T-helper 2 cell (primary cell): ENCODE data around the gene ZNF469.

Experiments used
- DNase-seq, 5 experiments: peaks; one replicate each; pipeline versions ENCODE4 v3.0.0 to v3.0.0-alpha.2; 2012 to 2022
- total RNA-seq, 2 donors: gene quantifications; one replicate each; lab custom pipeline; 2026; lab: John Stamatoyannopoulos, UW

Gene ZNF469, protein sequence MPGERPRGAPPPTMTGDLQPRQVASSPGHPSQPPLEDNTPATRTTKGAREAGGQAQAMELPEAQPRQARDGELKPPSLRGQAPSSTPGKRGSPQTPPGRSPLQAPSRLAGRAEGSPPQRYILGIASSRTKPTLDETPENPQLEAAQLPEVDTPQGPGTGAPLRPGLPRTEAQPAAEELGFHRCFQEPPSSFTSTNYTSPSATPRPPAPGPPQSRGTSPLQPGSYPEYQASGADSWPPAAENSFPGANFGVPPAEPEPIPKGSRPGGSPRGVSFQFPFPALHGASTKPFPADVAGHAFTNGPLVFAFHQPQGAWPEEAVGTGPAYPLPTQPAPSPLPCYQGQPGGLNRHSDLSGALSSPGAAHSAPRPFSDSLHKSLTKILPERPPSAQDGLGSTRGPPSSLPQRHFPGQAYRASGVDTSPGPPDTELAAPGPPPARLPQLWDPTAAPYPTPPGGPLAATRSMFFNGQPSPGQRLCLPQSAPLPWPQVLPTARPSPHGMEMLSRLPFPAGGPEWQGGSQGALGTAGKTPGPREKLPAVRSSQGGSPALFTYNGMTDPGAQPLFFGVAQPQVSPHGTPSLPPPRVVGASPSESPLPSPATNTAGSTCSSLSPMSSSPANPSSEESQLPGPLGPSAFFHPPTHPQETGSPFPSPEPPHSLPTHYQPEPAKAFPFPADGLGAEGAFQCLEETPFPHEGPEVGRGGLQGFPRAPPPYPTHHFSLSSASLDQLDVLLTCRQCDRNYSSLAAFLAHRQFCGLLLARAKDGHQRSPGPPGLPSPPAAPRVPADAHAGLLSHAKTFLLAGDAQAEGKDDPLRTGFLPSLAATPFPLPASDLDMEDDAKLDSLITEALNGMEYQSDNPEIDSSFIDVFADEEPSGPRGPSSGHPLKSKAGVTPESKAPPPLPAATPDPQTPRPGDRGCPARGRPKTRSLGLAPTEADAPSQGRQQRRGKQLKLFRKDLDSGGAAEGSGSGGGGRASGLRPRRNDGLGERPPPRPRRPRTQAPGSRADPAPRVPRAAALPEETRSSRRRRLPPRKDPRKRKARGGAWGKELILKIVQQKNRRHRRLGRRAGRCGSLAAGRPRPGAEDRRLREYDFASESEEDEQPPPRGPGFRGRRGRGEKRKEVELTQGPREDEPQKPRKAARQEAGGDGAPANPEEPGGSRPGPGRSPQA (N-terminal part only)
- total RNA-seq, result 1.2 to 1.6 reads per million in 2 donors

DNA sequence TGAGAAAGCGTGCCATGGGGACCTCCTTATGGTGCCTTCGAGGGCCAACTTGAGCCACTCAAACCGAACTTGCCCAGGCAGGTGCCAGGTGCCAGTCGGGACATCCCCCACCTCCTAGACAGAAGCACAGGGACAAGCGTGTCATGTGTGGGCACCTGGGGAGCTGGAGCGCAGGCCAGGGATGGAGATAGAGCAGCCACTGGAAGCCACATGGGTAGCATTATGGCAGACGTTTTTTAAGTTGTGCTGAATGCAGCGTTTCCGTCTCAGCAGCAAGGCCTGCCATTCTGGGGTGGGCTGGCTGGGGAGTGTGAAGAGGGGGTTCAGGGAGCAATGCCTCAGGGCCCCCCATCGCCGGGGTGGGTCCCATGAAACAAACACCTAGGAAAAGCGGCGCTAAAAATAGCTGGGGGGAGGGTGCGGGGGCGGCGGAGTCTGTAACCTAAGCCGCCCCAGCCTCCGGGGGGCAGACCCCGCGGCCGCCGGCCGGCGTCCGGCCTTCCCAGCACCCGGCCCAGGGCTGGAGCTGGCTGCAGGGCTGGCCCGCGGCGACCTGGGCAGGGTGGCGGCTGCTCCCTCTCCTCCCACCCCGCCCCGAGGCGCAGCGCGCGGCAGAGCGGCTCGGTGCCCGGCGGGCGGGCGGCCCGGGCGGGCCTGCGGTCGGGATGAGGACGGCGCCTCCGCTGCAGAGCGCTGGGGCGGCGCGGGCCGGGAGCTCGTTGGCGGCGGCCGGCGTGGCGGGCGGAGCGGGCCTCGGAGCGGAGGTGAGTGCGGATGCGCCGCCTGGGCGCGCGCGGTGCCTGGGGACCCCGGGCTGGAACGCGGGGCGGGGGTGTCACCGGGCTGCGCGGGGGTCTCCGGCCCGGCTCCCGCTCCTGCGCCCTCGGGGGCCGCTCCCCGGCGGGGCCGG, at the start of gene ZNF469:
TSS of gene ZNF469 (plus strand) at position 469 of the 910 bp plus-strand sequence. CDS start 44,512 bp downstream, outside the sequence.
- DNase-seq, result no peak

DNA sequence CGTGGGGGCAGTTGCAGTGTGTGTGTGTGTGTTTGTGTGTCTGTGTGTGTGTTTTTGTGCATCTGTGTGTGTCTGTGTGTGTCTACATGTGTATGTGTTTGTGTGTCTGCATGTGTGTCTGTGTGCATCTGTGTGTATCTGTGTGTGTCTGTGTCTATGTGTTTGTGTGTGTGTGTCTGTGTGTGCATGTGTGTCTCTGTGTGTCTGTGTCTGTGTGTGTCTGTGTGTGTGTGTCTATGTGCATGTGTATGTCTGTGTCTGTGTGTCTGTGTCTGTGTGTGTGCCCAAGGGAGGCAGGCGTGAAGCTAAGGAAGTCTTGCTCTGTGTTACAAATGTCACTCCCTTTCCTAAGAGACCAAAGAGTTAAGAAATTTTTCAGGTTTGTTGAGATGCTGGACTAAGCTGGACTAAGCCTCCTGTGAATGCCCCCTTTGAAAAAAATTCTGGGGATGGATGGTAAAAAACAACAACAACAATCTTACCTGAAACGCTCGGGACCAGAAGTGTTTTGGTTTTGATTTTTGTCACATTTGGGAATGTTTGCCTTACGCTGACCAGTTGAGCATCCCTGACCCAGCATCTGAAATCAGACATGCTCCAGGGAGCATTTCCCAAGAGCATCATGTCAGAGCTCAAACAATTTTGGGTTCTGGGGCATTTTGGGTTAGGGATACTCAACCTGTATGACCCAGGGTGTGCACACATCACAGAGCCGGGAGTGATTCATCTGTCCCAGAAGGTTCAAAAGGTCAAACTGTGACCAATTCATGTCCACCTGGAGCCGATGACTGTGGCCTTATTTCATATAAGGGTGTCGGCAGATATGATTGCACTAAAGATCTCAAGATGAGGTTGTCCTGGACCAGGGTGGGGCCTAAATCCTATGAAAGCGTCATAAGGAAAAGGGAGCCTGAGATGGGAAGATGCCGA, 48.6 kb upstream of the ZNF469 start:
- no peak for DNase-seq

DNA sequence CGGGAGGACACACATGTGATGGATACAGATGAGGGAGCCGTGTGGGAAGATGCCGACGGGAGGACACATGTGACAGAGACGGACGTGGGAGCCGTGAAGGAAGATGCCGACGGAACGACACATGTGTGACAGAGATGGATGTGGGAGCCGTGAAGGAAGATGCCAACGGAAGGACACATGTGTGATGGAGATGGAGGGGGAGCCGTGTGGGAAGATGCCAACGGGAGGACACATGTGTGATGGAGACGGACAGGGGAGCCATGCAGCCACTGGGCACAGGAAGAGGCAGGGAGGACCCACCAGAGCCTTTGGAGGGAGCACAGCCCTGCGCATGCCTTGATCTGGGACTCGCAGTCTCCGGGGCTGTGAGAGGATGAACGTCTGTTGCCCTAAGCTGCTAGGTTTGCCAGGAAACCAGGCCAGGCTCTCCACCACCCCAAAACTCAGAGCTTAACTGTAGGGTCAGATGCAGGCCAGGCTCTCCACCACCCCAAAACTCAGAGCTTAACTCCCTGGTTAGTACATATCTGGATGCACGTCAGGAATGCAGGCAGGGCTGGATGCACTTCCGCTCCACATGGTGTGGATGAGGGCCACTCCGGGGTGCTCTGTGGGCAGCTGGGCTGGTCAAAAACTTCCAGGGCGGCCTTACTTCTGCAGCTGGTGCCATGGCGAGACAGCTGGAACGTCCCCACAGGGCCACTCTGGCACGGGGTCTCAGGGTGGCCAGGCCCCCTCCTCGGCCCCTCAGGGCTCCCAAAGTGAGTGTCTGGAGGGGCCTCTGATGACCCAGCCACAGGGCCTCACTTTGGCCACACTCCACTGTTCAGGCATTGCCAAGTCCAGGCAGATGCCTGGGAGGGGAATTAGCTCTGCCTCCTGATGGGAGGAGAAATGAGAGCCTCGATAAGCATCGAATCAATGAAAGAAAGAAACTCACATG, 47.7 kb upstream of the ZNF469 start:
- no peak for DNase-seq

DNA sequence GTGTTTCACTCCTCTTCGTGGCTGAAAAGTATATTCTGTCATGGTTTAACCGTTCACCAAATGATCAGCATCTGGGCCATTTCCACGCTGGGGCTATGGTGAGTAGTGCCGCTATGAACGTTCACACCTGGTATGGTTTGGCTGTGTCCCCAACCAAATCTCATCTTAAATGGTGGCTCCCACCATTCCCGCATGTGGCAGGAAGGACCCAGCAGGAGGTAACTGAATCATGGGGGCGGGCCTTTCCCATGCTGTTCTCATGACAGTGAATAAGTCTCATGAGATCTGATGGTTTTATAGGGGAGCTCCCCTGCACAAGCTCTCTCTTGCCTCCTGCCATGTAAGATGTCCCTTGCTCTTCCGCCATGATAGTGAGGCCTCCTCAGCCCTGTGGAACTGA, 45.7 kb upstream of the ZNF469 start:
- no peak for DNase-seq

DNA sequence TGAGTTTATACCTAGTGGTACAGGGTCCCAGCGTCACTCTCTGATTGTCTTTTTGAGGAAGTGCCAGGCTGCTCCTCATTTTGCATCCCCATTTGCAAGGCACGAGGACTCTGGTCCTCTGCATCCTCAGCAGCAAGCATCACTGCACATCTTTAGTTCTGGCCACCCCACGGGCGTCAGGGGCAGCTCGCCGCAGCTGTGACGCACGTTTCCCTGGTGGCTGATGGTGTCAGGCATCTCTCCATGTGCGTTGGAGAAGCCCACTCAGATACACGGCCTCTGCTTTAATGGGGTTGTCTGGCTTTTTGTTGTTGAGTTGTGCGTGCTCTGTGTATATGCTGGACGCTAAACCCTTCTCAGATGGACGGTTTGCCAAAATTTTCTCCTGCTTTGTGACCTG, 45.2 kb upstream of the ZNF469 start:
- DNase-seq, result no peak

DNA sequence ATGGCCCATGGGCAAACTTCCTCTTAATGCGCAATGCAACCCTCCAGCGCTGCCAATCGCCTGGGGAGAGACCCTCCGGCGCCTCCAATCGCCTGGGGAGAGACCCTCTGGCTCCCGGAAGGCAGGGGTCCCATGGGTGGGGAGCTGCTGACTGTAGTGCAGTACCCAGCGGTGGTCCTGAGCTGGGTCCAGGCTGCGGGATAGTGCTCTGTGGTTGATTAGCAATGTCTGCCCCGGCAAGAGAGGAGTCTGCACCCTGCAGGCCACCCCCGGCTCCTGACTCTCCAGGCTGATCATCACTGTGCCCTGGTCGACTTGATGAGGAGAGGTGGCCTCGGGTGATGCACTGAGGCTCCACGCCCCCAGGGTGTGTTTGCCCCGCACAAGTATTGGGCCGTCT, 44.6 kb upstream of the ZNF469 start:
- no peak for DNase-seq

DNA sequence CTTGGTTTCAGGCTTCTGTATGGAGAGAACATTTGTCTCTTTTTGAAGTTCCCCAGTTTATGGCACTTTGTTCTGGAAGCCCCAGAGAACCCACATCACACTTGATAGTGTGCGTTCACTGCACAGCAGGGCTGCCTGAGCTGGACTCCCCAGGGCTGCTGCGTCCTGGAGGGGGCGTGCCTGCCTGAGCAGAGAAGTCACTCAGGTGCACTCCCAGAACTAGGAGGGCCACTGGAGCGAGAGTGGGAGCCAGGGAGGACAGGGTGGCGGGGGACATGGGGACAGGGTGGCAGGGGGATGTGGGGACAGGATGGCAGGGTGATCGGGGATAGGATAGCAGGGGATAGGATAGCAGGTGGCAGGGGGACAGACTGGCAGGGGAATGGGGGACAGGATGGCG, 43.9 kb upstream of the ZNF469 start:
- no peak for DNase-seq

DNA sequence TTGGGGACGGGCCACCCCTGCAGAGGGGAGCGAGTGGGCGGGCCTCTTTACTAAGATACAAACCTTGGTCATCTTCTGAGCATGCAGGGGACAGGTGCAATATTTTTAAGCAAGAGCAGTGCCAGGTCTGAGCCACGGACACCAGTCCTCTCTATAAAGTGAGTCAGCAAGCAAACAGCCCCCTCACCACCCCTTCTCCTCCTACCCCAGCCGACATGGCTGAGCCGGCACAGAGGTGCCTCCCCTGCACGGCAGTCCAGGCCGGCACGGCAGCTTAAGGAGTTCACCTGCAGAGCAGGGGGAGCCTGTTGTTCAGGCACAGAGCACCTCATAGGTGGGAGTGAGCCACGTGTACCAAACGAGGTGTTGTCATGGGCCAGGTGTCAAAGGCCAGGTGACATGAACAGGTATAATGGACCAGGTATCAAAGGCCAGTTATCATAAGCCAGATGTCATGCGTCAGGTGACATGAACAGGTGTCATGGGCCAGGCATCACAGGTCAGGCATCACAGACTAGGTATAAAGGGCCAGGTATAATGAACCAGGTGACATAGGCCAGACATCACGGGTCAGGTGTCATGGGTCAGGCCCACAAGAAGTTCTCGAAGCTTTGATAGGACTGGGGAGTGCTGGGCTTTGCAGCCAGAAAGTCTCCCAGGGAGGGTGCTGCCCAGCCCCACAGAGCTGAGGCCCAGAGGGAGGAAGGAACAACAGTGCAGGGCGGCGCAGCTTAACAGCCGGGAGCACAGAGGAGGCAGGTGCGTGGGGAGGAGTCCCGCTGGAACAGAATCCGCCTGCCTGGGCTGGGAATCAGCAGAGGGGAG, 42.6 kb upstream of the ZNF469 start:
- DNase-seq, result no peak

DNA sequence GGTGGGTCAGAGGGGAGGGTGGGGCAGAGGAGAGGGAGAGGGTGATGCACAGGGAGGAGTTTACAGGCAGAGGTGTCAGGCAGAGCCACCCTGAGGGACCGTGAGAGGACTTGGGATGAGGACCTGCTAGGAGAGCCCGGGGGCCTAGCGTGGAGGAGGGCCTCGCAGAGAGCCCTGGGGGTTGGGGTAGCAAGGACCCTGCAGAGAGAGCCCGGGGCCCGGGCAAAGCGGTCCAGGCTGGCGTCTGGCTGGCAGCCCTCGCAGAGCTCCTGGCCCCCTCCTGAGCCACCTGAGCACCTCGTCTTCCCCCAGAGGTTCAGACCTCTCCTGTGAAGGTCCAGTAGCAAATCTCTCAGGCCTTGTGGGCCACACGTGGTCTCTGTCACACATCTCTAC, 42.0 kb upstream of the ZNF469 start:
- no peak for DNase-seq

DNA sequence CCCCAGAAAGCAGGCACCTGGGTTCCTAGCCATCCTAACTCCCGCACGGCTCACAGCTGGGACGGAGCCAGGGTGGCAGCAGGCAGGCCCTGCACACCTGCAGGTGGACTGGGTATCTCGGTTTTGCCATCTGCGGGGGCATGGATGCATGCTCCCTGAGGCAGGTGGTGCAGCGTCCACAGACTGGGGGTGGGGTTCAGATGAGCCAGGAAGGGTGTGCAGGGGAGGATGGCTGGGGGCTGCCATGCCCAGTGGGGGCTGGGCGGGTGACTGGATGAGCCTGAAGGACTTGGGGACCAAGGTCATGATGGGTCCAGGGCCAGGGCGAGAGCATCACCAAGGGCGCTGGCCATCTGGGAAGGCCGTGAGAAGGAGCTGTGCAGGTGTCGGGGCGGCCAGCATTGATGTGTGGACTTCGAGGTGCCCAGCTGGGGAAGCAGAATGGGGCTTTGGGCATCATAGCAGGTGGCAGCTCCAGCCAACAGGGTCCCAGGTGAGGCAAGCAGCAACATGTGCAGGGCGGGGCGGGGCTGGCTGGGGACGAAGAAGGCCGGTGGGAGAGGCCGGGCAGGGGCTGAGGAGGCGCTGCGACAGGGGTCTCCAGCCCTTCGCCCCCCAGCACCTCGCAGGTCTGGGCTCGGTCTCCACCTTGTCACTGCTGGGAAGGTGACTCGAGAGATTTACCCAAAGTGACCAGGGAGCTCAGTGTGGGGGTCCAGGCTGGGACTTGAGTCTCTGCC, 41.0 kb upstream of the ZNF469 start:
- DNase-seq, result no peak

DNA sequence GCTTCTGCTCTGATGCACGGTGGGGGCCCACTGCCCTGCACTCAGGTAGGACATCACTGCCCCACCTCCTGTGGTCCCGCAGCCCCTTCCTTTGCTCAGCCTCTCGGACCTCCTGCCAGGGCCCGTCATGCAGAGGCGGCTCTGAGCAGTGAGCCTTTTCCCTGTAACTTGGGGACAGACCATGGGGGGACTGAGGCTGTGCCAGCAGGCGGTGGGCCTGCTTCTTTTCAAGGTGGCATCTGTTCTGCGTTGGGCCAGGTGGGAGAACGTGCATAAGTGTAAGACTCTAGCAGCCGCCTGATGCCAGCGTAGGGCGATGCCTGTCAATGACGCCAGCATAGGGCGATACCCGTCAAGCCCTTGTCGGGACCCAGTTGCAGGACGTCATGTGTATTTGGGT, 40.3 kb upstream of the ZNF469 start:
- no peak for DNase-seq

DNA sequence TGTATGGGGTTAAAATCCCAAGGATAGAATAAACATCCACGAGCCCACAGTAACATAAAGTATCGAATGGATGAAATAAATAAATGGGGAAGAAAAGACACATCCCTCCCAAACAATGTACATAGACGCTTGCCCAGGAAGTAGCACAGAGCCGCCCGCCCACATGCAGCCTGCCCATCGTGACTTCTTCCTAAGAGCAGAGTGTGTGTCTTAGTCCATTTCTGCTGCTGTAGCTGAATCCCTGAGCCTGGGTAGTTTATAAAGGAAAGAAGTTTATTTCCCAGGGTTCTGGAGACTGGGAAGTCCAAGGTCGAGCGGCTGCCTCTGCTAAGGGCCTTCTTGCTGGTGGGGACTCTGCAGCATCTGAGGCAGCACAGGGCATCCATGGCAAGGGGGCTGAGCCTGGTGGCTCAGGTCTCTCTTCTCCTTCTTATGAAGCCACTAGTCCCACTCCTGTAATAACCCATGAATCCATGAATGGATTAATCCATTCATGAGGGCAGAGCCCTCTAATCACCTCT, 39.4 kb upstream of the ZNF469 start:
- DNase-seq, result no peak

DNA sequence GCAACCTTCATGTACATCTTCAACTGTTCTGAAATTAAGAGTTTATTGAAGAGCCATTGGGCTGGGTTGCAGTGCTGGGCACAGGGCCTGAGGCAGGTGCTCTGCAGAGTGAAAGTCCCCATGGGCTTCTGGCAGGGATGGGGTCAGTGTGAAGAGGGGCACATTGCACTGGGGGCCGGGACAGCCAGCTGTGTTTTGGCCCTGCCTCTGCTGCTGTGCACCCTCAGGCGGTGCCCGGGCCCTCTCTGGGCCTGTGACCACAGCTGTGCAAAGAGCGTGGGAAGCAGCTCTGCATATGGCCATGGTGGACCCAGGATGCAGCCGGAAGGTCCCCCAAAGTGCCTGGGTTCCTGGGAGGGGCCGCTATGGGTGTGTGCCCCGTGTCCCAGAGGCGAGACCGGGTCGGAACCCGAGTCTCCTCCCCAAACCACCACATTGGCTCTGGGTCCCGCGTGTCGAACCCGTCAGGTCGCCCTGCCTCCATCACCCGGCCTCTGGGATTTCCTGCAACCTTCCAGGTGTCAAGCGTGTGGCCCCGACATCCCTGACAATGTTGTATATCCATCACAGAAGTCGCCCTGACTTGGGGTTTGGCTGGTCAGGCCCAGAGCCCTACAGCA, 38.2 kb upstream of the ZNF469 start:
- DNase-seq, result no peak

DNA sequence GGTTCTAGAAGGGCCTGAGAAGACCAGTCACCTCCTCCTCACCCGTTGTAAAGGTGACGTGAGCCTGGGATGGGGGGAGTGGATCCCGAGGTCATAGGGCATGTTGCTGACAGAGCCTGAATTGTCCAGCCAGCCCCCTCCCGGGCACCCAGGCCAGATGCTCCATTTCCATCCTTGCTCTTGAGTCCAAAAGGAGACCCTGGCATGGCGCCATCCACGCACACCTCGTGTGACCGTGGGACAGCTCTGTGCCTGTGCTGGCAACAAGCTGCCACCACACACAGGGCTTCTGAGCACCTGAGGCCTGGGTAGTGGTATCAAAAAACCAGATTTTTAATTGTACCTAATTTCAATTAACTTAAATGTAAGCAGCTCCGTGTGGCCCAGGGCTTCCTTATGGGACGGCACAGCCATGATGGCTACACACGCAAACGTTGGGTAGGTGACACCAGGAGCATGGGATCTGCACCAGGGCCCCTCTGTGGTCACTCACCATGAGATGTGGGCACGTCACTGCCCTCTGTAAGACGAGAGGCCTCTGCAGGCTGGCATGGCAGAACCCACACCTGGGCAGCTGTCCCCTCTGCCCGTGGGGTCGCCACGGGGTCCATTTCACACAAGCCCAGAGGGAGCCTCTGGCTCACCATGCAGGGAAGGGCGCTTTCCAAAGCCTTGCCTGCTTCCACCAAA, 37.6 kb upstream of the ZNF469 start:
- no peak for DNase-seq

DNA sequence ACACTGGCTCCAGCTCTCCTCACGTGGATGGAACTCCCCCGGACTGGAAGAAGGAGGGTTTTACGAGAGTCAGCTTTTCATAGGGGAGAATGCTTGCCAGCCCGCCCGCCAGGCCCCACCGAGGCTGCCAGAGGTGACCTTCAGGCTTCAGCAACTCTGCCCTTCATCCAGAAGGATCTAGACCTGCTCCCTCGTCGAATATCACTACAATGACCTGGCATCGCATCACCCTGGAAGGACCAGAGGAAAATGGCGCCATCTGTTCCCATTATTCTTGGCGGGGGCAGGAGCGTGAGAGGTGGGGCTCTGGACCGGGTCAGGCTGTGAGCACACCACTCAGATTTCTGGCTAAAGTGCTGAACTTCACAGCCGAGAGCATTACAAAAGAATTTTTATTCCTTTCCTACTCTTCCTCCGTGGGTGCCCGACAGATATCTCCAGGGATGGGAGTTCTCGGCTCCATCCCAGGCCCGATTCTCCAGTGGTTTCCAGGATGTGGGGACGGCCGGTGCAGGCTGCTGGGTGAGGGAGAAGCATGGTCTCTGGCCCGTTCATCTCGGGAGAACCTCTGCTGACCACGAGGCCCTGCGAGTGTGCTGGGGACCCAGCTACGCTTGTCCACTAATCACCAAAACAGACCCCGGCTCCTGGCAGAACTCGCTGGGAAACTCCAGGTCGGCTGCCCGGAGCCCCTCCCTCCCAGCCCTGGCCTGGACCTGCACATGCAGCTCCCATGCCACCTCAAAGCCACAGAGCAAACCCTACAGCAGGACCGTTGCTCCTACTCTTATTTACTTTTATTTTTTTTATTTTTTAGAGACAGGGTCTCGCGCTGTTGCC, 36.8 kb upstream of the ZNF469 start:
- no peak for DNase-seq
